PC-9 (cell line): ENCODE measurements around the gene TSHR. TPM values are rescaled to one million over a fixed set of nuclear protein-coding genes. Genes with fewer than 3 reads are reported as not detected.
"Not testable (repeated sequence)": the region's sequence is repeated elsewhere in the genome, so short reads cannot be mapped to it uniquely, and the experiment has no call there.

Experiments used
- BruUV-seq: library from RNA; stranded (reverse); fragments of 400-500 nt; replicated peaks from 2 replicates; lab custom pipeline; 2021; lab: Mats Ljungman, UMichigan
- CTCF ChIA-PET: fragments of 300-600 bp; sonication (Branson Sonifier 250); formaldehyde crosslinking; loops from one replicate; lab custom pipeline; 2022; ENCODE audit warnings: antibody characterized with exemption; lab: Charles Lee
- POLR2A ChIA-PET: fragments of 300-600 bp; sonication (Branson Sonifier 250); formaldehyde crosslinking; loops from one replicate; lab custom pipeline; 2022; ENCODE audit warnings: antibody characterized with exemption; ENCODE audit not compliant: unreplicated experiment; lab: Charles Lee
- DNase-seq, 2 experiments: peaks; one replicate each; pipeline versions ENCODE4 v3.0.0 to v3.0.0-alpha.2; 2015 to 2022; ENCODE audit warnings: mixed read lengths in 1 of 2
- H2AFZ ChIP-seq: fragments of 200-600 bp; sonication (generic); 2 replicates; pipeline ENCODE4 v1.8.1; 2017; ENCODE audit warnings: antibody characterized with exemption
- H3F3A ChIP-seq: fragments of 200-600 bp; sonication (generic); 2 replicates; pipeline ENCODE4 v1.8.1; 2017; ENCODE audit warnings: antibody characterized with exemption, mild to moderate bottlenecking, low read depth; ENCODE audit not compliant: insufficient read depth
- H3K27ac ChIP-seq: fragments of 200-600 bp; sonication (generic); 2 replicates; pipeline ENCODE4 v1.6.1; 2016; ENCODE audit warnings: mixed run types
- H3K27me3 ChIP-seq: fragments of 200-600 bp; sonication (generic); 2 replicates; pipeline ENCODE4 v1.6.1; 2016; ENCODE audit warnings: low read depth, mixed run types; ENCODE audit not compliant: insufficient read depth
- H3K36me3 ChIP-seq: fragments of 200-600 bp; sonication (generic); 2 replicates; pipeline ENCODE4 v1.6.1; 2016; ENCODE audit warnings: low read depth, mixed run types
- H3K4me1 ChIP-seq: fragments of 200-600 bp; sonication (generic); replicated peaks from 2 replicates; pipeline ENCODE4 v1.6.1; 2016; ENCODE audit warnings: mixed run types; ENCODE audit not compliant: insufficient read depth
- H3K4me2 ChIP-seq: fragments of 200-600 bp; sonication (generic); 2 replicates; pipeline ENCODE4 v1.6.1; 2017; ENCODE audit warnings: mixed run types
- H3K4me3 ChIP-seq: fragments of 200-600 bp; sonication (generic); 2 replicates; pipeline ENCODE4 v1.6.1; 2016; ENCODE audit warnings: mixed run types
- H3K79me2 ChIP-seq: fragments of 200-600 bp; sonication (generic); 2 replicates; pipeline ENCODE4 v1.6.1; 2017; ENCODE audit warnings: low read depth, mixed run types
- H3K9me2 ChIP-seq: fragments of 200-600 bp; sonication (generic); 2 replicates; pipeline ENCODE4 v1.8.1; 2017; ENCODE audit warnings: mild to moderate bottlenecking; ENCODE audit not compliant: insufficient read depth
- H3K9me3 ChIP-seq: fragments of 200-600 bp; sonication (generic); 2 replicates; pipeline ENCODE4 v1.8.1; 2016; ENCODE audit warnings: low read depth; ENCODE audit not compliant: insufficient read depth
- H4K20me1 ChIP-seq: fragments of 200-600 bp; sonication (generic); 2 replicates; pipeline ENCODE4 v1.8.1; 2017; ENCODE audit not compliant: insufficient read depth
- EZH2 ChIP-seq: fragments of 200-600 bp; sonication (generic); IDR thresholded peaks from 2 replicates; pipeline ENCODE4 v1.8.0; 2017; ENCODE audit warnings: antibody characterized with exemption, low read depth
- intact Hi-C: fragments of 100-400 bp; cut with micrococcal nuclease; formaldehyde crosslinking; loops from one replicate; pipeline ENCODE4 v1.10.0; 2022; ENCODE audit not compliant: unreplicated experiment
- total RNA-seq: library from RNA; stranded (reverse); gene quantifications from 2 replicates; pipeline ENCODE4 v1.2.3, GENCODE V29; 2021
- TF ChIP-seq, protein P1 (sequence below): fragments of 200-600 bp; sonication (generic); conservative IDR thresholded peaks from 2 replicates; pipeline ENCODE4 v1.6.1; 2017; ENCODE audit warnings: mixed run types, antibody characterized with exemption, mild to moderate bottlenecking, moderate library complexity

Gene TSHR
- total RNA-seq, 1 experiment from 2014 or later: not detected

- CTCF ChIA-PET: no interaction called here
Observed at GRCh38 chr14:81018684-81019083, 63.3 kb downstream of the TSHR start.

DNA sequence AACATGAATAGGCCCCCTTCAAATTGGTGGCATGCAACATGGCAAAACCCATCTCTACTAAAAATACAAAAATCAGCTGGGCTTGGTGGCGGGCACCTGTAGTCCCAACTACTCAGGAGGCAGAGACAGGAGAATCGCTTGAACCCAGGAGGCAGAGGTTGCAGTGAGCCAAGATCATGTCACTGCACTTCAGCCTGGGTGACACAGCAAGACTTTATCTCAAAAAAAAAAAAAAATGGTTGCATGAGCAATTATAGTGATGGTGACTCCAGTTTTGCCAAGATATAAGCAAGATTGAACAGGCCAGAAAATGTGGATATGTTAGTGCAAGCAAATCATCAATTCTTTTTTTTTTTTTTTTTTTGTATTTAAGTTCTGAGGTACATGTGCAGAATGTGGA lies 63.7 kb downstream of the TSHR start:
- H3K4me3 ChIP-seq, H3K4me2 ChIP-seq, H3K36me3 ChIP-seq, H3K79me2 ChIP-seq, H3F3A ChIP-seq, H3K4me1 ChIP-seq, CTCF ChIA-PET, H3K27me3 ChIP-seq, DNase-seq, H3K27ac ChIP-seq, H4K20me1 ChIP-seq, H3K9me2 ChIP-seq, POLR2A ChIA-PET, intact Hi-C loops, H2AFZ ChIP-seq, BruUV-seq, H3K9me3 ChIP-seq: not testable (repeated sequence)

More at GRCh38 chr14:81018684-81019083, 63.3 kb downstream of the TSHR start:
- Histone ChIP-seq H3K9me2 (no peaks in the 10 kb centered on the region; the same call in 1 of the 2 replicates), H3K9me3 (no peaks in the 10 kb centered on the region), H3K4me1 (no peaks in the 10 kb centered on the region), H3F3A (no peaks in the 10 kb centered on the region), H4K20me1 (no peaks in the 10 kb centered on the region), H3K36me3 (no peaks in the 10 kb centered on the region), H3K27me3 (peaks cover 9% of the 10 kb centered on the region), H3K27ac (no peak overlapping the region), H3K79me2 (no peaks in the 10 kb centered on the region), H3K4me2 (no peak overlapping the region), H2AFZ (no peak overlapping the region), H3K4me3 (no peak overlapping the region)
- POLR2A ChIA-PET: no interaction called here
- intact Hi-C loops: no loop called here
- DNase-seq: no peak
- TF ChIP-seq, protein P1, sequence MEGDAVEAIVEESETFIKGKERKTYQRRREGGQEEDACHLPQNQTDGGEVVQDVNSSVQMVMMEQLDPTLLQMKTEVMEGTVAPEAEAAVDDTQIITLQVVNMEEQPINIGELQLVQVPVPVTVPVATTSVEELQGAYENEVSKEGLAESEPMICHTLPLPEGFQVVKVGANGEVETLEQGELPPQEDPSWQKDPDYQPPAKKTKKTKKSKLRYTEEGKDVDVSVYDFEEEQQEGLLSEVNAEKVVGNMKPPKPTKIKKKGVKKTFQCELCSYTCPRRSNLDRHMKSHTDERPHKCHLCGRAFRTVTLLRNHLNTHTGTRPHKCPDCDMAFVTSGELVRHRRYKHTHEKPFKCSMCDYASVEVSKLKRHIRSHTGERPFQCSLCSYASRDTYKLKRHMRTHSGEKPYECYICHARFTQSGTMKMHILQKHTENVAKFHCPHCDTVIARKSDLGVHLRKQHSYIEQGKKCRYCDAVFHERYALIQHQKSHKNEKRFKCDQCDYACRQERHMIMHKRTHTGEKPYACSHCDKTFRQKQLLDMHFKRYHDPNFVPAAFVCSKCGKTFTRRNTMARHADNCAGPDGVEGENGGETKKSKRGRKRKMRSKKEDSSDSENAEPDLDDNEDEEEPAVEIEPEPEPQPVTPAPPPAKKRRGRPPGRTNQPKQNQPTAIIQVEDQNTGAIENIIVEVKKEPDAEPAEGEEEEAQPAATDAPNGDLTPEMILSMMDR: no peak
- no peak for TF ChIP-seq EZH2
- no TSS peak for BruUV-seq

GRCh38 chr14:81023095-81023710 lies 67.8 kb downstream of the TSHR start:
- no peak overlapping the region for H3K4me3 ChIP-seq
- no peak overlapping the region for H2AFZ ChIP-seq
- H3K9me3 ChIP-seq: no peaks in the 10 kb centered on the region
- POLR2A ChIA-PET: interaction anchor here (0.6 kb wide), 1 partner anchor 145 kb away, joined by 3 read pairs; no protein-coding TSS in a partner anchor
- no peaks in the 10 kb centered on the region for H3K36me3 ChIP-seq
- H3K4me1 ChIP-seq: no peaks in the 10 kb centered on the region
- intact Hi-C loops: no loop called here
- no peaks in the 10 kb centered on the region for H3F3A ChIP-seq
- H3K79me2 ChIP-seq: no peaks in the 10 kb centered on the region
- H3K27me3 ChIP-seq: peaks cover 9% of the 10 kb centered on the region
- no TSS peak for BruUV-seq
- no peaks in the 10 kb centered on the region for H3K9me2 ChIP-seq
- no peaks in the 10 kb centered on the region for H4K20me1 ChIP-seq
- TF ChIP-seq, protein P1: no peak
- no peak for TF ChIP-seq EZH2
- CTCF ChIA-PET: no interaction called here
- no peak overlapping the region for H3K27ac ChIP-seq
- DNase-seq: no peak
- H3K4me2 ChIP-seq: no peak overlapping the region

- no peaks in the 10 kb centered on the region; the same call in 1 of the 2 replicates for H3K9me3 ChIP-seq
- H3K27ac ChIP-seq: no peak overlapping the region
- DNase-seq: no peak
- no peaks in the 10 kb centered on the region for H4K20me1 ChIP-seq
- no peaks in the 10 kb centered on the region for H3K27me3 ChIP-seq
- CTCF ChIA-PET: no interaction called here
- H3K4me1 ChIP-seq: no peaks in the 10 kb centered on the region
- POLR2A ChIA-PET: no interaction called here
- no TSS peak for BruUV-seq
- H2AFZ ChIP-seq: no peak overlapping the region
- H3K4me2 ChIP-seq: no peak overlapping the region
- no peaks in the 10 kb centered on the region for H3F3A ChIP-seq
- TF ChIP-seq, protein P1: no peak
- TF ChIP-seq EZH2: no peak
- H3K4me3 ChIP-seq: no peak overlapping the region
- H3K36me3 ChIP-seq: no peaks in the 10 kb centered on the region
- H3K79me2 ChIP-seq: no peaks in the 10 kb centered on the region
- intact Hi-C loops: no loop called here
- no peaks in the 10 kb centered on the region for H3K9me2 ChIP-seq
Observed at GRCh38 chr14:81028461-81028860, 73.0 kb downstream of the TSHR start.
